Ectodermal cell (in vitro differentiated cells): ENCODE measurements around the gene TREX2.
"Not testable (repeated sequence)": the region's sequence is repeated elsewhere in the genome, so short reads cannot be mapped to it uniquely, and the experiment has no call there.

Experiments
- H3K27ac ChIP-seq: 2 replicates; pipeline ENCODE4 v1.7.0; 2013; ENCODE audit warnings: mild to moderate bottlenecking, low read depth, low read length; ENCODE audit not compliant: insufficient read depth, poor library complexity, severe bottlenecking
- H3K27me3 ChIP-seq: 2 replicates; pipeline ENCODE4 v1.7.0; 2013; ENCODE audit warnings: mild to moderate bottlenecking, low read length; ENCODE audit not compliant: insufficient read depth, control insufficient read depth, poor library complexity, severe bottlenecking
- H3K36me3 ChIP-seq: one replicate; pipeline ENCODE4 v1.7.0; 2013; ENCODE audit warnings: low read length; ENCODE audit not compliant: control insufficient read depth, insufficient read depth
- H3K4me1 ChIP-seq: one replicate; pipeline ENCODE4 v1.7.0; 2013; ENCODE audit warnings: low read length; ENCODE audit not compliant: control insufficient read depth, insufficient read depth
- H3K4me3 ChIP-seq: 2 replicates; pipeline ENCODE4 v1.7.0; 2013; ENCODE audit warnings: low read depth, low read length, control low read depth; ENCODE audit not compliant: insufficient read depth
- H3K9me3 ChIP-seq: 2 replicates; pipeline ENCODE4 v1.7.0; 2013; ENCODE audit warnings: mild to moderate bottlenecking, low read length, moderate library complexity; ENCODE audit not compliant: control insufficient read depth
- WGBS, 2 experiments: methylation state at CpG; one replicate each; pipeline ENCODE4 v1.1.7; 2013; ENCODE audit warnings: missing lambda C conversion rate in 2 of 2; 5-methylcytosine and 5-hydroxymethylcytosine counted together

The TREX2 gene

GRCh38 chrX:153410373-153410772 lies 35.5 kb downstream of the TREX2 start:
- Histone ChIP-seq H3K27me3 (peaks cover 23% of the 10 kb centered on the region), H3K4me3 (no peak overlapping the region)
- WGBS, 2 experiments, result 81 to 84% methylated on average over 15 of the region's 15 CpGs

DNA sequence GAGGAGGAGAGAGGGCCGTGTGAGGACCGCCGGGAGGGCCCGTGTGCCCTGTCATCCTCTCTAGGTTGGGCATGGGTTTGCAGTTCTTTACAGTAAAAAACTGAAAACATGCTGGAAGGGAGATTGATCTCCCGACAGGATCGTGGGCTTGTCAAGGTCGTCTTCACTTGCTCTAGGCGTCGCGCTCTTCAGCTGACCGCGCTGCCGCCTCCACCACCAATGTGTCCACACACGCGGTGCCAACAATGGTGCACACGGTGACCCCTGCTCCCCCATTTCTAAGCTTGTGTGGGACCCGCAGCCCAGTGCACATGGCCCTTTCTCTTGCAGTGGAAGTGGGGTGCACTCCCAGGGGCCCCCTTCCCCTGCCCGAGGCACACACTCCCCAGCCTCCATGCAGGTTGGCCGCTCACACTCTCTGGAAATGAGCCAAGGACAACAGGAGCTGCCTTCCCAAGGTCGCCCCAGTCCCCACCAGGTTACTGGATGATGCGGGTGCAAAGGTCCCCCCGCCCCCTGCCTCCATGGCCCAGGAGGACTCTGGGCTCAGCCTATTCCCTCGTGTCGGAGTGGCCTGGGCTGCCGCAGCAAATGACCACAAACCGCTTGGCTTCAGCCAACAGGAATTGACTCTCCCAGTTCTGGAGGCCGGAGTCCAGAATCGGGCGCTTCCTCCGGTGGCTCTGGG lies 36.3 kb downstream of the TREX2 start:
- Histone ChIP-seq H3K9me3 (no peaks in the 10 kb centered on the region), H3K4me1 (no peaks in the 10 kb centered on the region), H3K27me3 (peaks cover 23% of the 10 kb centered on the region), H3K27ac (no peak overlapping the region), H3K36me3 (no peaks in the 10 kb centered on the region), H3K4me3 (no peak overlapping the region)
- 93 to 96% methylated on average over 30 of the region's 30 CpGs for WGBS, 2 experiments

More at GRCh38 chrX:153410373-153410772, 35.5 kb downstream of the TREX2 start:
- no peaks in the 10 kb centered on the region for H3K36me3 ChIP-seq
- no peak overlapping the region for H3K27ac ChIP-seq
- no peaks in the 10 kb centered on the region for H3K9me3 ChIP-seq
- no peaks in the 10 kb centered on the region for H3K4me1 ChIP-seq

DNA sequence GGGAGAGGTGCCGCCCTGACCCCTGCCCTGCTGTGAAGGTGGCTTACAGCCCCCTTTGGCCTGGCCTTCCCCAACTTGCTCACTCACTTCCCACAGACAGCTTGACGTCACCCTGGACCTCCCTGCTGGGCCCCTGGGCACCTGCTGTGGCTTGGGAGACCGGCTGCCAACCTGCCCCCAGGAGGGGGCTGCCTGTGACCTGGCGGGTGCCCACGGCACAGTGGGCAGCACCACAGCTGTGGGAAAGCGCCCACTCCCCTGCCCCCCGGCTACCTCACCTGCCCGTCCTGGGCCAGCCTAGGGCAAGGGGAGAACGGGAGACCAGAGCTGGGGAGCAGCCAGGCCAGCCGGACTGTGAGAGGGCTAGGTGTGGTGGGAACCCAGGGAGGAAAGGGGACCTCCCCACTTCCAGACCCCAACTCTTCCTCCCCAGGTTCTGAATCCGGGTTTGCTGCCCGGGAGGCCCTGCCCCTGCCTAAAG lies 36.9 kb downstream of the TREX2 start:
- no peaks in the 10 kb centered on the region for H3K36me3 ChIP-seq
- H3K27me3 ChIP-seq, result peaks cover 23% of the 10 kb centered on the region
- H3K9me3 ChIP-seq, result no peaks in the 10 kb centered on the region
- no peaks in the 10 kb centered on the region for H3K4me1 ChIP-seq
- H3K27ac ChIP-seq, result no peak overlapping the region
- no peak overlapping the region for H3K4me3 ChIP-seq
- 87% methylated on average over 9 to 12 of the region's 12 CpGs for WGBS, 2 experiments

- Histone ChIP-seq H3K4me1 (no peaks in the 10 kb centered on the region), H3K36me3 (no peaks in the 10 kb centered on the region), H3K9me3 (no peaks in the 10 kb centered on the region), H3K27ac (no peak overlapping the region), H3K27me3 (peaks cover 23% of the 10 kb centered on the region), H3K4me3 (no peak overlapping the region)
- WGBS, 2 experiments, result 87 to 90% methylated on average over 10 of the region's 10 CpGs
Measured at GRCh38 chrX:153408221-153408721, 37.6 kb downstream of the TREX2 start.

GRCh38 chrX:153407736-153408135 lies 38.1 kb downstream of the TREX2 start:
- H3K36me3 ChIP-seq, result no peaks in the 10 kb centered on the region
- H3K27me3 ChIP-seq, result peaks cover 23% of the 10 kb centered on the region
- H3K27ac ChIP-seq, result no peak overlapping the region
- 88 to 90% methylated on average over 1 to 3 of the region's 3 CpGs for WGBS, 2 experiments
- H3K9me3 ChIP-seq, result no peaks in the 10 kb centered on the region
- no peaks in the 10 kb centered on the region for H3K4me1 ChIP-seq
- no peak overlapping the region for H3K4me3 ChIP-seq

DNA sequence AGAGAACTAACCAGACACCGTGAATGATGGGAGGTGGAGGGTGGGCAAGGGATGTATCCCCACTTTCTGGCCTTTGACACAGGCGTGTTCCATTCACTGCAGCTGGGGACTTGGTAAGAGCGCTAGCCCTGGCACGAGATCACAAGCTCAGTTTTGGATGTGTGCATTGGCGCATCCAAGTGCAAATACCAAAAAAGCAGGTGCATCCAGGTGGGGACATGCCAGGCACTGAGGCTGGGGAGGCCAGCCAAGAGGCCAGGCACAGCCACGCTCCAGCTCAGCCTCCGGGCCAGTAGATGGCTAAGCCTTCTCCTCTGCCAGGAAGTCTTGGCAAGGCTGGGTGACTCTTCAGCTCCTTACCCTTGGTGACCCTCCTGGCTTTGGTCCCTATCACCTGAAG lies 39.0 kb downstream of the TREX2 start:
- no peak overlapping the region for H3K4me3 ChIP-seq
- H3K4me1 ChIP-seq, result no peaks in the 10 kb centered on the region
- no peaks in the 10 kb centered on the region for H3K36me3 ChIP-seq
- peaks cover 18% of the 10 kb centered on the region for H3K27me3 ChIP-seq
- WGBS, 2 experiments, result 93 to 98% methylated on average over 7 of the region's 7 CpGs
- no peak overlapping the region for H3K27ac ChIP-seq
- H3K9me3 ChIP-seq, result no peaks in the 10 kb centered on the region

DNA sequence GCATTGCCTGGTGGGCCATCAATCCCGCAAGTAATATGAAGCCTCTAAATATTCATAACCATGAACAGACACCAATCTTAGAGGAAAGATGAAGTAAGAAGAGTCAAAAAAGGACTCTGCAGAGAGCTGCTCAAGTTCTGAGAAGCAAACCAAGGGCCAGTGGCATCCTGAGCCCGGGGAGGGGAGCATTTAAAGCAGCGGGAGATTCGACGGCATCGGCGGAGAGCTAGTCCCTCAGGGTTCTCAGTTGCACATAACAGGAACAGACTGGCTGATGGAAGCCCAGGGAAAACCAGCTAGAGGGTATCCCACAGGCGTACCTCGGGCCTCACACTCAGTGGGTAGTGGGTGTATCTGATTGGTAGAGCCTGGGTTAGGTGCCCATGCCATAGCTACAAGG lies 39.8 kb downstream of the TREX2 start:
- Histone ChIP-seq H3K36me3 (no peaks in the 10 kb centered on the region), H3K9me3 (no peaks in the 10 kb centered on the region), H3K27me3 (peaks cover 9% of the 10 kb centered on the region), H3K4me3 (no peak overlapping the region), H3K4me1 (no peaks in the 10 kb centered on the region), H3K27ac (no peak overlapping the region)
- WGBS, 2 experiments, result 90 to 92% methylated on average over 8 to 9 of the region's 9 CpGs

GRCh38 chrX:153405426-153405825 lies 40.4 kb downstream of the TREX2 start:
- H3K27me3 ChIP-seq, result peaks cover 3% of the 10 kb centered on the region
- no peak overlapping the region for H3K27ac ChIP-seq
- H3K36me3 ChIP-seq, result no peaks in the 10 kb centered on the region
- WGBS, 2 experiments, result 63 to 67% methylated on average over 5 of the region's 5 CpGs
- H3K4me3 ChIP-seq, result no peak overlapping the region
- no peaks in the 10 kb centered on the region for H3K9me3 ChIP-seq
- no peaks in the 10 kb centered on the region for H3K4me1 ChIP-seq

DNA sequence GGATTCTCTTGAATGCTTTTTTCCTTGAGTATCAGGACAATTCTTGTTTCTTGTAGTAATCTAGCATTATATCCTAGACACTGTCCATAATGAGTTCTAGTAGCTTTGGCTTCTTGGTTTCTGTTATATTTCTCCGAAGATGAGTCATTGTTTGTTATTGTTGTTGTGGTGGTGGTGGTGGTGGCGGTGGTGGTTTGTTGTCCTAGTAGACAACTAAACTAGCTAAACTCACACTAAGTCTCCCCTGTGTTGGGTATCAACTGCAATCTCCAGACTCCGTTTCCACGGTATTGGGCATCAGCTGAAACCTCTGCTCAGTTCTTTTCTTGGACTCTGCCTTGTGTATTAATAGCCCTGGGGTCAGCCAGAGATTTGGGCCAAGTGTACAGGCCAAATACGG lies 41.5 kb downstream of the TREX2 start:
- 88 to 93% methylated on average over 3 of the region's 5 CpGs for WGBS, 2 experiments
- not testable (repeated sequence) for H3K4me3 ChIP-seq, H3K4me1 ChIP-seq, H3K9me3 ChIP-seq, H3K27me3 ChIP-seq, H3K36me3 ChIP-seq, H3K27ac ChIP-seq

- Histone ChIP-seq H3K36me3 (no peaks in the 10 kb centered on the region), H3K4me3 (no peak within 1 kb of the TSS), H3K27ac (no peak within 1 kb of the TSS), H3K27me3 (no peaks in the 10 kb centered on the region), H3K9me3 (no peaks in the 10 kb centered on the region), H3K4me1 (no peaks in the 10 kb centered on the region)
- WGBS, 2 experiments, result 93 to 96% methylated on average over 28 to 29 of the region's 29 CpGs
Measured at GRCh38 chrX:153401133-153401764, 44.6 kb downstream of the TREX2 start, which contains the start of gene PNMA6E. PNMA6E (minus strand) TSS chrX:153401350; CDS start chrX:153398849, 2,501 bp downstream.
